ENCODE results near the gene MS4A6E. TPM values are rescaled to one million over a fixed set of nuclear protein-coding genes. Genes with fewer than 3 reads are reported as not detected.
A peak's percentile ranks its signal among the peaks of the same experiment; 100 is the strongest.
"Not testable (repeated sequence)": the region's sequence is repeated elsewhere in the genome, so short reads cannot be mapped to it uniquely, and the experiment has no call there.

The MS4A6E gene, protein sequence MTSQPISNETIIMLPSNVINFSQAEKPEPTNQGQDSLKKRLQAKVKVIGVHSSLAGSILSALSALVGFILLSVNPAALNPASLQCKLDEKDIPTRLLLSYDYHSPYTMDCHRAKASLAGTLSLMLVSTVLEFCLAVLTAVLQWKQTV
- polyA plus RNA-seq (2013, experiment 1 of 2; ENCODE audit: insufficient read length), result not detected
- not detected for polyA plus RNA-seq (2013, experiment 2 of 2; ENCODE audit: insufficient read length)

DNA sequence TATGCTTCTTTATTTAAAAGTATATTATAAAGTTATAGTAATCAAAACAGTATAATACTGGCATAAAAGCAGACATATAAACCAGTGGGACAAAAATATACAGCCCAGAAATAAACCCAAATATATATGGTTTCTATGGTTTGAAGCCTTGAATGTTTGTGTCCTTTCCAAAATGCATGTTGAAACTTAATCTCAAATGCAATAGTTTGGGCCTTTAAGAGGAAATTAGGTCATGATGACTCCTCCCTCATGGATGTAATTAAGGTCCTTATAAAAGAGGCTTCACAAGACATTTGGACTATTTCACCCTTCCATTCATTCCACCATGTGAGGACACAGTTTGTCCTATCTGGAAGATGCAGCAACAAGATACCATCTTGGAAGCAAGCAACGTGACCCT is at the start of gene MS4A6E:
MS4A6E (plus strand) TSS at position 301 of the 400 bp plus-strand sequence. CDS start 7,641 bp downstream, outside the sequence.
- DNase-seq, result no peak

DNA sequence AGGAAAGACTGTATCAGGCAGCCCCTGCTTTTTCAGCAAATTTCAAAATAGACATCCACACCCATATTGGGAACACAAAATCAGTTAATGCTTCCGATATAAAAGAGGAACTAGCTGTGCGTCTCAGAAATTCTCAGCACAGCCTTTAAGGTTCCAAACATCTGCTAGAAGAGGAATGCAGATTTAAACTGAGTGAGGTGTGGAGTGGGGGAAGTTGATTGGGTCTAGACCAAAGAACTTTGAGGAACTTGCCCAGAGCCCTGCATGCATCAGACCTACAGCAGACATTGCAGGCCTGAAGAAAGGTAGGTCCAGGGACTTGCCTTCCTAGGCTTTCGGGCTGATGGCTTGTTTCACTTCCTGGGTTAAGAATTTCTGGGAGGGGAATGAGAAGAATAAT is 46.6 kb upstream of the MS4A6E start, which contains the start of gene MS4A4A:
MS4A4A (plus strand) TSS at position 255 of the 400 bp plus-strand sequence; CDS start at position 265, 10 bp downstream.
- DNase-seq, result no peak

DNA sequence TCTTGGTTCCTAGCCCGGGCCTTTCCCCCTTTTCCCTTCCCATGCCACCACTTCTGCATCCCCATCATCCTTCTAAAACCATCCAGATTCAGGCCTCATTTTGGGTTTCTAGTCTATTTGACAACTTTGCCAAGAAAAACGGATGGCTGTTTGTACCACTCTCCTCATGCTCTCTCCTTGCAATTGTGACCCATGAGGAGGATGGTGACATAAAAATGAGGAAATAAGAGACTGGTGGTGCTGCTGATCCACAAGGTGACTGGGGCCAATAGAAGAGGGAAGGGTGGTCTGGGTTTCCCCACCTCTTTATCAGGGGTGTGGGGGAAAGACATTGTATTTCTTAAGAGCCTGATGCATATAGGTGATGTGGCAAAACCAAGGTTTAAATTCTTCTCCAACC is 45.6 kb upstream of the MS4A6E start:
- no peak for DNase-seq

DNA sequence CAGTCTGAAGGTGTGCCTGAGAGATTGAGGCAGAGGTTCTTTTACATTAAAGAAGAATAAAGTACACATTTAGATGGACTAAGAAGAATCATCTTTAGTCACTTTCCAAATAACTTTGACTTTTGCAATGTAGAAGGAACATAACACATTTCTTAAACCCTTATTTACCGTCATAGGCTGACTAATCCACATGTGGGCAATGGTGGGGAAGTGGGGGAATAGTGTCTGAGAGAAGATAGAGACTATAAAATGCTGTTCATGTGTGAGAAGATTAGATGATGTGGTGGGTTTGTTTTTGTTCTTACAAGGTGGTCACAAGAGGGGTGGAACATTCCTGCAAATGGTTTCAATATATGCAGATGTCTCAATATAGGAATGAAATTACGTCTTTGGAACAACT is 44.8 kb upstream of the MS4A6E start:
- DNase-seq, result no peak

DNA sequence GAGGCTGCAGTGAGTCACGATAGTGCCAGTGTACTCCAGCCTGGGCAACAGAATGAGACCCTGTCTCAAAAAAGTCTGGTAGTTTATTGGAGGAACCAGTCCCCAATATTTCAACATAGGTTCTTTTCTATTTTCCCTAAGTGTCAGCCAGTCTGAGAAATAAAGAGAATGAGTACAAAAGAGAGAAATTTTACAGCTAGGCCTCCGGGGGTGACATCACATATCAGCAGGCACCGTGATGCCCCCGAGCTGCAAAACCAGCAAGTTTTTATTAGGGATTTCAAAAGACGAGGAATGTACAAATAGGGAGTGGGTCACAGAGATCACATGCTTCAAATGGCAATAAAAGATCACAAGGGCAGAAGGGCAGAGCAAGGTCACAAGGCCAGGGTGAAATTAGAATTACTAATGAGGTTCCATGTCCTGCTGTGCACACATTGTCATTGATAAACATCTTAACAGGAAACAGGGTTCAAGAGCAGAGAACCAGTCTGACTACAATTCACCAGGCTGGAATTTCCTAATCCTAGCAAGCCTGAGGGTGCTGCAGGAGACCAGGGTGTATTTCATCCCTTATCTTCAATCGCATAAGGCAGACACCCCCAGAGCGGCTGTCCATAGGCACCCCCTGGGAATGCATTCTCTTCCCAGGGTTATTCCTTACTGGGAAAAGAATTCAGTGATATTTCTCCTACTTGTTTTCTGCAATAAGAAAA is 41.5 kb upstream of the MS4A6E start:
- DNase-seq, result not testable (repeated sequence)

DNA sequence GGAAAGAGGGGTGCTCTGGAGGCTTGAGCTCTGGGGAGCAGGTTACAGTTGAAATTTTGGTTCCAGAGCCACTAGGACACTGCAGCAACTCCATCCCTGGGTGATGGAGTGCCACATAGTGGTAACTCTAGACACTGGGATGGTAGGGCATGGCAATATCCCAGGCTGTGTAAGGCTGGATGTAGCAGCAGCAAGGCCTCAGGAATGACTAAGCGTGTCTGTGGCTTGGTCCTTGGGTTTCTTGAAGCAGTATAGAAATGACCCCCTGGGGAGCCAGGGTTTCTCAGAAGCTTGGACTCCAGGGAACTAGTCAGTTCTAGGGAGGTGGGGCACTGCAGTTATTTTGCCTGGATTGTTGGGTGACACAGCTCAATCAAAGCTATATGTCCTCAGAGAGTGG is 38.5 kb upstream of the MS4A6E start:
- DNase-seq, result peak; percentile 15

DNA sequence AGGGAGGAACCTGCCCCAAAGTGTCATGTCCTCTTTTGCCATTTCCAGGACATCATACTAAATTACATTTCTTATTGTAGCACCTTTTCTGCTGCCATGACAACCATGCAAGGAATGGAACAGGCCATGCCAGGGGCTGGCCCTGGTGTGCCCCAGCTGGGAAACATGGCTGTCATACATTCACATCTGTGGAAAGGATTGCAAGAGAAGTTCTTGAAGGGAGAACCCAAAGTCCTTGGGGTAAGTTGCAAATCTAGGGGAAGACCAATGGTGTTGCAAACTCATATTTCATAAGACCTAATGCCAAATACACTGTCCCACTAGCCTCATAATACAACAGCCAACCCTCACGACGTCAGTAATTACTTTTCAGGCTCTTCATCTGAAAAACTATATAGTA is 34.9 kb upstream of the MS4A6E start:
- no peak for DNase-seq

DNA sequence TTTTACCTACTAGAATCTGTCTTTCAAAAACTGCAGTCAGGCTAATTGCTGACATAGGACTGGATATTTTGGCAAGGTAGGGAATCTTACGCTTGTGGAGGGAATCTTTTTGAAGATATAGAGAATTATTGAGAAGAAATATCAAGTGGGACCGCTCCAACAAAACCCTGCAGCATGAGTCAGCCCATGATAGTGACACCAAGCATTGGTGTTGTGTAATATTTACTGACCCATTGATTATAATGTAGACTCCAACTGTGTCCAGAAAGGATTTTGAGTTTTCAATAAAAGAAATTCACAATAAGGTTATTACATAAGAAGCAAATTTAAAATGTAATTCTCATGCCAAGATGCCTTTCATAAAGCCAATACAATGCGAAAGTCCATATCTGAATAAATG is 25.9 kb upstream of the MS4A6E start:
- DNase-seq, result no peak

DNA sequence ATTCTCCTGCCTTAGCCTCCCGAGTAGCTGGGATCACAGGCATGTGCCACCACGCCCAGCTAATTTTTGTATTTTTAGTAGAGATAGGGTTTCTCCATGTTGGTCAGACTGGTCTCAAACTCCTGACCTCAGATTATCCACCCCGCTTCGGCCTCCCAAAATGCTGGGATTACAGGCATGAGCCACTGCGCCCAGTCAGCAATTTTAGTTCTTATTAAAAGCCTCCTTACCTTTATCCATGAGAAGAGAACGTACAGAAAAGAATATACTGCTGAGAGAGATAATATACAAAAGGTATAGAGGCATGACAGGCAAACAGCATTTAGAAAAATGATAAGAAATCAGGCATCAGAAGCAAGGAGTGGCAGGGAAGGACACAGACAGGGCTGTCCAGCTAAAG is 25.2 kb upstream of the MS4A6E start:
- not testable (repeated sequence) for DNase-seq

DNA sequence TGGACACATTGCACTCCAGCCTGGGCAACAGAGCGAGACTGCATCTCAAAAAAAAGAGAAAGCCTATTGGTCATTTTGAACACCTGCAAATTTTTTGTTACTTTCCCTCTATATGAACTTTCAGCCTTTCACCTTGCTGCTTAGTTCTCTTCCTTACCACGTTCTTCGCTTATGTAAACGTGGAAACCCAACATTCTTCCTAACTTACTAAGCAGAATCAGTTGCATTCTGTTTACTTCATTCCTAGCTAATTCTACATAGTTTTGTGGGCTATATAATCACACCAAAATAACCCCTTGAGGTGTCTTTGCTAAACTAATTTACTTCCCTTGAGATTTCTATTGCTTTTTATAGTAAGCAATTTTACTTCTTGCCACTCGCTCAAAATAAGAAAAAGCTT is 23.4 kb upstream of the MS4A6E start:
- DNase-seq, result no peak

DNA sequence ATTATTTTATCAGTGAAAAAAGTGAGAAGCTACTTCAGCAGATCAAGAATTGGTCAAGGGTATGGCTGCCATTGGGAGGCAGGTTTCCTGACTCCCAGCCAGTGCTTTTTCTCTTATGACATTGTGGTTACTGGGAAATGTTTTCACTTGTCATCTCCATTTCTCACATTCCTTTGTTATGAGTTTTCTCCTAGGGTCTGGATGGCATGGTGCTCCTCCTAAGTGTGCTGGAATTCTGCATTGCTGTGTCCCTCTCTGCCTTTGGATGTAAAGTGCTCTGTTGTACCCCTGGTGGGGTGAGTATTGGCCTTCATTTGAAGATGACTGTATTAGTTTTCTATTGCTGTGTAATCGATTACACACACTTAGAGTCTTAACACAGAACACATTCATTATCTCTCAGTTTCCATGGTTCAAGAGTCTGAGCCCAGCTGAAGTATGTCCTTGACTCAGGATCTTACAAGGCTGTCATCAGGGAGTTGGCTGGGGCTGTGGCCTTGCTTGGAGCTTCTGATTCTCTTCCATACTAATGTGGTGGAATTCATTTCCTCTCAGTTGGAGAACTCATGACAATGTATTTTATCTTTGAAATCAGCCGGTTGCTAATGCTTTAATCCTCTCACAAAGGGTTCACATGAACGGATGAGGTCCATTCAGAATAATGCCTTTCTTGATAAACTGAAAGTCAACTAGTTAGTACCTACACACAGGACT is 21.0 kb upstream of the MS4A6E start:
- peak; percentile 69 for DNase-seq

DNA sequence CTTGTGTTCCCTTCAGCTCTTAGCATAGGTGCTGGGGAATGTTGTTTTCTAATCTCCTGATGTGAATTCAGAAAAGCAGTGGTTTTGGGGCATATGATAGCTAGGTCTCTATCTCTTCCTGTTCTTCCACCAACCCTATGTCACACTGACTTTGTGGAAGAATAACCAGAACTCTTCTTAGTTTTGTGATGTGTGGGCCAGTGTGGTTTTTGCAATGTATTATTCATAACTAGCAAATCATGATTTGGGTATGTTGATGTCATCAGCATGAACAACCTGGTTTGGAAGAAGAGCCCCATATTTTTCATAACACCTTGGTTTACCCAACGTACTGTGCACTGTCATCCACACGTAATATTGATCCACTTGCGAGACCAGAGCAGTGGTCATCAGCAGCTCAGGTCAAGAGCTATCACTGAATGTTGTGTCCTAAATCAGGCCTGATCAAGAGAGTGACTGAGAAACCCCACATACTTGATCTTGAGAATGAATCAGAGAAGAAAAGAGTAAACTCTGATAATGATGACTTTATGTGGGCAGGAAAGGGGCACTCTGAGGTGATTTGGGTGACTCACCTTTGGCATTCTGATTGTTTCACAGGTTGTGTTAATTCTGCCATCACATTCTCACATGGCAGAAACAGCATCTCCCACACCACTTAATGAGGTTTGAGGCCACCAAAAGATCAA is 19.4 kb upstream of the MS4A6E start:
- DNase-seq, result no peak

DNA sequence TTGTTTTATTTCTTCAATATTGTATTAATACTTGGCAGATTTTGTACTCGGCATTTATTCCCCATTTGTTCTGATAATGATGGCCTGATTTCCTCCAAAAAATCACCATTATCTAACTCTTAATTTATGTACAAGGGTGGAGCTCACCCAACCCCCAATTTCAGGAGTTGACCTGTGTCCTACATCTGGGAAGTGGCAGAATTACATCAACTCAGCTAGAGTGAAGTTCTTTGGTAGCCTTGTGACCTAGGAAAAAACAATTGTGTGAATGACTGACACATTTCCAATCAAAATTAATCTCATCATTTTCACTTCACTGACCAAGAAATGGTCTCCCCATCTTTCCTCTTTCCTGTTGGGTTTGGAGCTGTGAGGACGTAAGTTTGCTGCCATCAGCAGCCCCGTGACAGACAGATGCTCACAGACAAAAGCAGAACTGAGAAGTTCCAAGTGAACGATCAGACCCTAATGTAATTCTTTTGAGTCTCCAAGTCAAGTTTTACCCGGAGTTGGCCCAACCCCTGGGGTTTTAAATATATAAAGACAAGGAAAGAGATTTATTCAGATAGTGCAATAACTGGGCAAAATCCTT is 16.6 kb upstream of the MS4A6E start:
- no peak for DNase-seq

DNA sequence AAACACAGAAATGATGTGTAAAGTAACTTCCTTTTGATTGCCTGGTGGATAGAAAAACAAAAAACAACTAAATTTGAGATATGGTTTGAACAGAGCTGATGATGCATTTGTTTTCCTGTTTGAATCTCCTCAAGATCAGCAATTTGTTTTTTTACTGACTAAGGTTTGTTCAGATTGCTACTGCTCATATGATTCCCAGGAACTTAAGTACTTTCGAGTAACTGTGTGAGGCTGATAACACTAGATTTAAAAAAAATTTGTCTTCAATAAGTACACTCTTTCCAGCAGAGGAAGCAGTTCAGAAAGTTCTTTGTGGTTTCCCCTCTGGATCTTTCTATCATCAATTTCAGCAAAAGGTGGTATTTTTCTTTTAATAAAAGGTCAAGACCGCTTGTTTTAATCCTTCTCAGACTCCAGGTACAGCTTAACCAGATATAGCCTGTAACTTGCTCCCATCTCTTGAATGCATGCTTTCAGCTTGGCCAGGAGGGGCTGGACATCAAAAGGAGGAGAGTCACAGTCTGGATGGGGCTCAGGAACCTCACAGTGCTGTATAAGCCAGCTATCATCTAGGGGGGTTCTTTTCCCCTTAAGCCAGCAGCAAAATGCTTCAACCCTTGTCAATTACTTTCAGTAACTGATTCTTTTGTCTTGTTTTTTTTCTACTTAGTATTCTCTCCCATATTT is 12.3 kb upstream of the MS4A6E start:
- DNase-seq, result no peak

DNA sequence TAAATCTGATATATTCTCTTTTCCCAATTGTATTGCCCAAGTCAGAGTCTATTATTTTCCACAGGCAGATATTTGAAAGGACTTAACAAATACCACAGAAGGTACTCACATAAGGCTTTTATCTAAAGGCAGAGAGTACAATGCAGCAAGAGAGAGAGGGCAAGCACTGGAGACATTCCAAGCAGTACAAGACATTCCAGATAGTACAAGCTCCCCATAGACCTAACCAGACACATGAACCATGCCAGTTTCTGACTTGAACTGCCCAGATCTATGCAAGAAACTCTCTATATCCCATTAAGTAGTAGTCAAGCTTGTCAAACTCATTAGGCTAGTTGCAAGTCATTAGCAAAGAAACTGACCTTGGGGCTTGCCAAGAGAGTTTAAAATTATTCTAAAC is 11.2 kb upstream of the MS4A6E start:
- DNase-seq, result no peak

DNA sequence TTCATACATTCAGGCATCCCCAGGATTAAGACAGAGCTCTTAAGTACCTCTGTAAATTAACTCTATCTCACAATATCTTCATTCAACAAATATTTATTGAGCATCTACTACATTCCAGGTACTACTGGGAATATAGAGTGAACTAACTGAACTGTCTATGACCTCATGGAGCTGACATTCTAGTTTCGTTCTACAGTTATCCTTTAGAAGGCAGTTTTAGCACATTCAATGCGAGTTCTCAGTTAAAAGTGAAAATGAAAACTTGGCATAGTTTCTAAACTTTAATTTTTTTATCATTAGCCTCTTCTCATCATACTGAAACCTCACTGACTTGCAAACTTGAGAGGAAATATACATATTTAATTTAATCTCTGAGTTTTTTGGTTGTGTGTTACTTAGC is 10.7 kb upstream of the MS4A6E start:
- DNase-seq, result no peak

DNA sequence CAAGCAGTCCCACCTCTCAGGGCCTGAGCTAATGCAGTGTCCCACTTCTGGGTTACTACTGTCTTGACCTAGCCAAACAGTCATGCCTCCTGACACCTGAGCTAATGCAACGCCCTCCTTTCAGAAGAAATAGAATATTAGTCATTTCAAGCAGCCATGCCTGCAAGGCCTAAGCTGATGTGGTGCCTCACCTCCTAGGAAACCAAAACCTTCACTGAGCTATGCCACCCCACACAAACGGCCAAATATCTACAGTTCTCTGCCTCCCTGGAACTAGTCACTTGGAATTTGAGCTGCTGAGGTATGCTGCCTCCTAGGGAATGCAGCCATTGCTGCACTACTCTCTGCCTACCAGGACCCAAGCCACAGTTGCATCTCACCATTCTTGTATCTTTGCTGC is 8.3 kb upstream of the MS4A6E start:
- DNase-seq, result no peak

DNA sequence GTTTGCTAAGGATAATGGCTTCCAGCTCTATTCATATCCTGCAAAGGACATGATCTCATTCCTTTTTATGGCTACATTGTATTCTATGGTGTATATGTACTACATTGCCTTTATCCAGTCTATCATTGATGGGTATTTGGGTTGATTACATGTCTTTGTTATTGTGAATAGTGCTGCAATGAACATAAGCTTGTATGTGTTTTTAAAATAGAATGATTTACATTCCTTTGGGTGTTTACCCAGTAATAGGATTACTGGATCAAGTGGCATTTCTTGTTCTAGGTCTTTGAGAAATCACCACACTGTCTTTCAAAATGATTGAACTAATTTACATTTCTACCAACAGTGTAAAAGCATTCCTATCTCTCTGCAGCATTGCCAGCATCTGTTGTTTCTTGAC is 6.0 kb upstream of the MS4A6E start:
- DNase-seq, result no peak

DNA sequence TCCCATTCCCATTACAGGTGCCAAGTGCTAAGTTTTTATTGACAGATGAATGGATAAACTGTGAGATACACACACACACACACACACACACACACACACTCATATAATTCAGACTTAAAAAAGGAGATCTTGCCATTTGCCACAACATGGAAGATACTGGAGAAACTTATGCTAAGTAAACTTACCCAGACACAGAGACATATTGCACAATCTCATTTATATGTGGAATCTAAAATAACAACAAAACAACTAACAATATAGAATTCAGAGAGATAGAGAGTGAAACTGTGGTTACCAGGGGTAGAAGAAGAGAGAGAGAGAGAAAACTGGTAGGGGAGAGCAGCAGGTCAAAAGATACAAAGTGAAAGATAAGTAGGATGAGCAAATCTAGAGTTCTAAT is 1.4 kb downstream of the MS4A6E start:
- no peak for DNase-seq

DNA sequence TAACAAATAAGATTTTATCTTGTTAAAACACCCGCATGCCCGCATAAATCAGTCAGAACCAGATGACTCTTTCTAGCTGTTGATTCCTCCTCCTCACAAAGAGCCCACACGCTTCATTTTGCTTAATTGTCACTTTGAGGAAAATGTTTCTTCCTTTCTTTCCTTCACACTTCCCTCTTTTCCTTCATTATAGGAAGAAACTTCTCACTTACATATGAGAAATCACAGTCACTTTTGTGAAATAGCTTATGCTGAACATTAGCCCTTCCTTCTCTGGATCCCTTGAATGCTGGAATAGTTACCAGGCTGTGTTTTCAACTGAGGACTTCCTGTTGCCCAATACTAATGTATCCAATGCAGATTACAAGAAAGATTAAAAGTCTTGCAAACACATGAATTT is 5.8 kb downstream of the MS4A6E start:
- no peak for DNase-seq

DNA sequence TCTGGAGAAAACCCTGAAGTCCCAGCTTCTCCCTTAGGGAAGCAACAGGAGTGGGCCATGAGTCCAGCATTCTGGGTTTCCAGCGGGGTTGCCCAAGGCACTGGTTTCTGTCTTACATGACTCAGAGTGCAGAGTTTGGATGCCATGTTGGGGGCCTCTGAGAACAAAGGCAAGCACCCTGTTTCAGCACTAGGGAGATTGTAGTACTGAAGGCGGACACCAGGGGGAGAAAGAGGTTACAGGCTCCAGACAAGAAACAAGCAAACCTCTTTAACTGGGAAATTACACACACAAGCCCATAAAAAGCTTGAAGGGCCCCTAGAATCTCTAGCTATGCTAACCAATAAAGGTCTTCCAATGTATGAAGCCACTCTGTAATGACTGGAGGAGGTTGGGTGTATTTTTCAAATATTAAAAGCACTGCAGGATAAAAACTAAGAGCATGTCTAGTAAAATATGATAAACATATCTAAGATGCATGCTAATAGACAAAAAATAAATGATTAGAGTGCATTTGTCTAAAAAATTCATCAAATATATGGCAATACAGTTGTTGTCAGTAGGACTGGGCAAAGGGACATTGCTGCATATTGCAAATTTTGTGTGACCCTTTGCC is 7.1 kb downstream of the MS4A6E start:
- DNase-seq, result peak; percentile 41
